Measurements from ENCODE around the gene ELMO2.

Gene ELMO2

DNA sequence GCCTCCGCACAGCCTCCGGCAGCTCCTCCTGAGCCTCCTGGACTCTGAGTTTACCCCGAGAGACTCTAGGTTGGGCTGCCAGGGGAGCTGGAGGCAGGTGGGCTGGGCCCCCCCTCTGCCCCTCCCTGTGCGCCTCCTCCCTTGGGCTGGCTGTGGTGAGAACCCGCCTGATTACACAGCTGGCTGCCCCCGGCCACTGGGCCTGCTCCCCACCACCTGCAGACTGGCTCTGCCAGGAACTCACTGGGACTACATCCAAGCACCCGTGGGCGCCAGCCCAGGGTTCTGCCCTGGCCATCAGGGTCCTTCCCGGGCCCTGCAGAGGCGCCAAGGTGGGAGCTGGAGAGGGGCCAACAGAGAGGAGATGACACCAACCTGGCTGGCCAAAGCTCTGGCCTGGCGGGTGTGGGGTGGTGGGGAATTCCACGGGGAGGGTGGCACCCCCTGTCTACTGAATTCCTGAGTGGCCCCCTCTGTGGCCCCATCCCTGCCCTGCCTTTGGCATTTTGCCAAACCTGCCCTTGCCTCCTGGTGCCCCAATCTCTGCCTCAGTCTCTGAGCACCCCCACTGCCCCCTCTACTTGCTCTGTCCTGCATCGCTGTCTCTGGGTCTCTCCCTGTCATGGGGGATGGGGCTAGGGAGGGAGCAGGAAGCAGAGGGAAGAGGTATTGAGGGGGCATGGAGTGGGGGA lies 76.2 kb downstream of the ELMO2 start:
- Histone ChIP-seq H3K4me1 (ENCODE audit: insufficient read depth, insufficient read length) (peaks cover 27% of the 10 kb centered on the region), H3K27me3 (ENCODE audit: insufficient read depth, insufficient read length) (no peaks in the 10 kb centered on the region), H3K36me3 (ENCODE audit: insufficient read depth, insufficient read length, low read length) (no peaks in the 10 kb centered on the region), H3K9me3 (ENCODE audit: insufficient read depth, low read length) (no peaks in the 10 kb centered on the region), H3K9ac (ENCODE audit: insufficient read length, low read depth) (peak overlapping the region; percentile 36), H3K4me3 (ENCODE audit: insufficient read length, low read depth) (no peak overlapping the region)
- no peak for TF ChIP-seq YY1 (IDR thresholded peaks at IDR 0.05; ENCODE audit: insufficient read depth, insufficient read length)
- TF ChIP-seq SUZ12 (IDR thresholded peaks at IDR 0.05; ENCODE audit: extremely low read depth, insufficient read depth, insufficient read length): no peak
- no peak for TF ChIP-seq ZNF274 (IDR thresholded peaks at IDR 0.05; ENCODE audit: low read depth, low read length)
- DNase-seq (ENCODE audit: low read depth, low spot score): no peak

- Histone ChIP-seq H3K9ac (ENCODE audit: insufficient read length, low read depth) (no peak overlapping the region), H3K9me3 (ENCODE audit: insufficient read depth, low read length) (no peaks in the 10 kb centered on the region), H3K4me1 (ENCODE audit: insufficient read depth, insufficient read length) (peaks cover 24% of the 10 kb centered on the region), H3K36me3 (ENCODE audit: insufficient read depth, insufficient read length, low read length) (no peaks in the 10 kb centered on the region), H3K27me3 (ENCODE audit: insufficient read depth, insufficient read length) (no peaks in the 10 kb centered on the region), H3K4me3 (ENCODE audit: insufficient read length, low read depth) (no peak overlapping the region)
- DNase-seq (ENCODE audit: low read depth, low spot score): no peak
- TF ChIP-seq YY1 (IDR thresholded peaks at IDR 0.05; ENCODE audit: insufficient read depth, insufficient read length) (no peak), SUZ12 (IDR thresholded peaks at IDR 0.05; ENCODE audit: extremely low read depth, insufficient read depth, insufficient read length) (no peak), ZNF274 (IDR thresholded peaks at IDR 0.05; ENCODE audit: low read depth, low read length) (no peak)
These were observed 78.1 kb downstream of the ELMO2 start for GRCh38 chr20:46328200-46328882.

GRCh38 chr20:46327557-46327956 lies 78.9 kb downstream of the ELMO2 start:
- no peak for DNase-seq (ENCODE audit: low read depth, low spot score)
- H3K9me3 ChIP-seq (ENCODE audit: insufficient read depth, low read length): no peaks in the 10 kb centered on the region
- peaks cover 22% of the 10 kb centered on the region for H3K4me1 ChIP-seq (ENCODE audit: insufficient read depth, insufficient read length)
- no peaks in the 10 kb centered on the region for H3K27me3 ChIP-seq (ENCODE audit: insufficient read depth, insufficient read length)
- no peak overlapping the region for H3K4me3 ChIP-seq (ENCODE audit: insufficient read length, low read depth)
- TF ChIP-seq YY1 (IDR thresholded peaks at IDR 0.05; ENCODE audit: insufficient read depth, insufficient read length): no peak
- TF ChIP-seq ZNF274 (IDR thresholded peaks at IDR 0.05; ENCODE audit: low read depth, low read length): no peak
- no peak for TF ChIP-seq SUZ12 (IDR thresholded peaks at IDR 0.05; ENCODE audit: extremely low read depth, insufficient read depth, insufficient read length)
- no peak overlapping the region for H3K9ac ChIP-seq (ENCODE audit: insufficient read length, low read depth)
- H3K36me3 ChIP-seq (ENCODE audit: insufficient read depth, insufficient read length, low read length): no peaks in the 10 kb centered on the region

- TF ChIP-seq YY1 (IDR thresholded peaks at IDR 0.05; ENCODE audit: insufficient read depth, insufficient read length) (no peak), SUZ12 (IDR thresholded peaks at IDR 0.05; ENCODE audit: extremely low read depth, insufficient read depth, insufficient read length) (no peak), ZNF274 (IDR thresholded peaks at IDR 0.05; ENCODE audit: low read depth, low read length) (no peak)
- no peaks in the 10 kb centered on the region for H3K9me3 ChIP-seq (ENCODE audit: insufficient read depth, low read length)
- H3K36me3 ChIP-seq (ENCODE audit: insufficient read depth, insufficient read length, low read length): no peaks in the 10 kb centered on the region
- DNase-seq (ENCODE audit: low read depth, low spot score): no peak
- no peak overlapping the region for H3K4me3 ChIP-seq (ENCODE audit: insufficient read length, low read depth)
- peaks cover 14% of the 10 kb centered on the region for H3K4me1 ChIP-seq (ENCODE audit: insufficient read depth, insufficient read length)
- H3K27me3 ChIP-seq (ENCODE audit: insufficient read depth, insufficient read length): no peaks in the 10 kb centered on the region
- no peak overlapping the region for H3K9ac ChIP-seq (ENCODE audit: insufficient read length, low read depth)
These were observed 80.6 kb downstream of the ELMO2 start for GRCh38 chr20:46325789-46326188.

GRCh38 chr20:46324960-46325703 lies 81.3 kb downstream of the ELMO2 start:
- DNase-seq (ENCODE audit: low read depth, low spot score): peak; percentile 38
- Histone ChIP-seq H3K27me3 (ENCODE audit: insufficient read depth, insufficient read length) (no peaks in the 10 kb centered on the region), H3K36me3 (ENCODE audit: insufficient read depth, insufficient read length, low read length) (no peaks in the 10 kb centered on the region), H3K9ac (ENCODE audit: insufficient read length, low read depth) (no peak overlapping the region), H3K4me3 (ENCODE audit: insufficient read length, low read depth) (no peak overlapping the region), H3K9me3 (ENCODE audit: insufficient read depth, low read length) (no peaks in the 10 kb centered on the region), H3K4me1 (ENCODE audit: insufficient read depth, insufficient read length) (peaks cover 14% of the 10 kb centered on the region)
- no peak for TF ChIP-seq YY1 (IDR thresholded peaks at IDR 0.05; ENCODE audit: insufficient read depth, insufficient read length)
- no peak for TF ChIP-seq ZNF274 (IDR thresholded peaks at IDR 0.05; ENCODE audit: low read depth, low read length)
- no peak for TF ChIP-seq SUZ12 (IDR thresholded peaks at IDR 0.05; ENCODE audit: extremely low read depth, insufficient read depth, insufficient read length)

DNA sequence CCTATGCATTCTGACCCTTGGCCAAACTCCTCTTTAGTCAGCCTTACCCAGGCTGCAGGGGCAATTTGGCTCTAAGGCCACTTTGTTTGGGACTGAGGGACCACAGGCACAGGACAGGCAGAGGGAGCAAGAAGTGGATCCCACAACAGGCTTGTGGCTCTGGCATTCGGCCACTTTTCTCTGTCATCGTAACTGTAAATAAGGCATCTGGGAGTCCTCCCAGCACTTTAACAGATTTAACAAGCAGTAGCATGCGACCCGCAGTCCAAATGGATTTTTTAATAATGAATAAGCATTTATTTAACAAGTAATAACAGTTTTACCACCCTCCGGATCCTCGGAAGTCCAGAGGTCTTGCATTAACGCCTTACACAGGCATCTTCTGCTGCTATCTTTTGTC lies 82.0 kb downstream of the ELMO2 start:
- no peak overlapping the region for H3K9ac ChIP-seq (ENCODE audit: insufficient read length, low read depth)
- TF ChIP-seq SUZ12 (IDR thresholded peaks at IDR 0.05; ENCODE audit: extremely low read depth, insufficient read depth, insufficient read length) (no peak), ZNF274 (IDR thresholded peaks at IDR 0.05; ENCODE audit: low read depth, low read length) (no peak), YY1 (IDR thresholded peaks at IDR 0.05; ENCODE audit: insufficient read depth, insufficient read length) (no peak)
- H3K9me3 ChIP-seq (ENCODE audit: insufficient read depth, low read length): no peaks in the 10 kb centered on the region
- no peak overlapping the region for H3K4me3 ChIP-seq (ENCODE audit: insufficient read length, low read depth)
- no peak for DNase-seq (ENCODE audit: low read depth, low spot score)
- H3K27me3 ChIP-seq (ENCODE audit: insufficient read depth, insufficient read length): no peaks in the 10 kb centered on the region
- no peaks in the 10 kb centered on the region for H3K36me3 ChIP-seq (ENCODE audit: insufficient read depth, insufficient read length, low read length)
- peaks cover 9% of the 10 kb centered on the region for H3K4me1 ChIP-seq (ENCODE audit: insufficient read depth, insufficient read length)

- no peaks in the 10 kb centered on the region for H3K9me3 ChIP-seq (ENCODE audit: insufficient read depth, low read length)
- H3K4me1 ChIP-seq (ENCODE audit: insufficient read depth, insufficient read length): peaks cover 2% of the 10 kb centered on the region
- no peak overlapping the region for H3K4me3 ChIP-seq (ENCODE audit: insufficient read length, low read depth)
- no peak overlapping the region for H3K9ac ChIP-seq (ENCODE audit: insufficient read length, low read depth)
- no peaks in the 10 kb centered on the region for H3K36me3 ChIP-seq (ENCODE audit: insufficient read depth, insufficient read length, low read length)
- TF ChIP-seq ZNF274 (IDR thresholded peaks at IDR 0.05; ENCODE audit: low read depth, low read length) (no peak), SUZ12 (IDR thresholded peaks at IDR 0.05; ENCODE audit: extremely low read depth, insufficient read depth, insufficient read length) (no peak), YY1 (IDR thresholded peaks at IDR 0.05; ENCODE audit: insufficient read depth, insufficient read length) (no peak)
- no peak for DNase-seq (ENCODE audit: low read depth, low spot score)
- H3K27me3 ChIP-seq (ENCODE audit: insufficient read depth, insufficient read length): no peaks in the 10 kb centered on the region
These were observed 82.9 kb downstream of the ELMO2 start for GRCh38 chr20:46323557-46323956.
